Kasumi-1 (cell line): ENCODE data around the gene SLC34A3.
A peak's percentile ranks its signal among the peaks of the same experiment; 100 is the strongest.
"Not testable (repeated sequence)": the region's sequence is repeated elsewhere in the genome, so short reads cannot be mapped to it uniquely, and the experiment has no call there.

Experiments used
- DNase-seq, 2 experiments: peaks; one replicate each; lab custom pipeline; 2025; lab: John Stamatoyannopoulos, UW

SLC34A3 gene

GRCh38 chr9:137241490-137242268, 11.0 kb downstream of the SLC34A3 start:
- no peak for DNase-seq

GRCh38 chr9:137242269-137243203, 11.8 kb downstream of the SLC34A3 start:
- no peak for DNase-seq

GRCh38 chr9:137243266-137243625, 12.5 kb downstream of the SLC34A3 start:
- DNase-seq, result not testable (repeated sequence)

GRCh38 chr9:137243626-137244485, 13.2 kb downstream of the SLC34A3 start:
- peak in 1 of 2 experiments; percentile 24 for DNase-seq

- DNase-seq, result no peak
Observed at GRCh38 chr9:137244486-137245449, 14.1 kb downstream of the SLC34A3 start.

GRCh38 chr9:137245450-137246421, 15.0 kb downstream of the SLC34A3 start:
- DNase-seq, result no peak

GRCh38 chr9:137247135-137247915, 16.6 kb downstream of the SLC34A3 start:
- DNase-seq, result no peak

GRCh38 chr9:137247916-137248175, 17.1 kb downstream of the SLC34A3 start:
- DNase-seq, result no peak

GRCh38 chr9:137250329-137251193, 19.9 kb downstream of the SLC34A3 start:
- no peak for DNase-seq

- no peak for DNase-seq
Observed at GRCh38 chr9:137251194-137251461, 20.4 kb downstream of the SLC34A3 start, which contains the start of gene STPG3. STPG3 (plus strand) TSS chr9:137251286; CDS start chr9:137251287, 1 bp downstream.

- no peak for DNase-seq
Observed at GRCh38 chr9:137251490-137252268, 21.0 kb downstream of the SLC34A3 start.

GRCh38 chr9:137252555-137253506, 22.1 kb downstream of the SLC34A3 start:
- DNase-seq, result no peak

GRCh38 chr9:137253717-137254623, 23.3 kb downstream of the SLC34A3 start:
- no peak for DNase-seq

GRCh38 chr9:137254624-137255447, 24.1 kb downstream of the SLC34A3 start, which contains the start of gene NELFB:
NELFB (plus strand) TSS chr9:137255327.
- peak; percentile 67 to 74 for DNase-seq
